GM23338 (cell line): ENCODE measurements around the gene KREMEN2. TPM values are rescaled to one million over a fixed set of nuclear protein-coding genes. Genes with fewer than 3 reads are reported as not detected.

Experiments
- ATAC-seq: fragments of 200-7000 bp; cut with Tn5 transposase; 3 replicates; pipeline ENCODE4 v1.9.1; 2020
- DNase-seq: peaks from one replicate; pipeline ENCODE4 v3.0.0-alpha.2; 2015; ENCODE audit warnings: low spot score
- H2AFZ ChIP-seq: fragments of 200-600 bp; sonication (generic); 2 replicates; pipeline ENCODE4 v1.8.0; 2016; ENCODE audit warnings: antibody characterized with exemption, mild to moderate bottlenecking, moderate library complexity
- H3F3A ChIP-seq: fragments of 200-600 bp; sonication (generic); replicated peaks from 2 replicates; pipeline ENCODE4 v1.8.0; 2017; ENCODE audit warnings: antibody characterized with exemption, mixed run types, low read depth
- H3K27ac ChIP-seq: fragments of 200-600 bp; sonication (generic); 2 replicates; pipeline ENCODE4 v1.6.1; 2016; ENCODE audit warnings: low read depth
- H3K27me3 ChIP-seq: fragments of 200-600 bp; sonication (generic); 2 replicates; pipeline ENCODE4 v1.8.0; 2016; ENCODE audit warnings: mild to moderate bottlenecking, mixed run types, moderate library complexity; ENCODE audit not compliant: insufficient read depth
- H3K36me3 ChIP-seq: fragments of 200-600 bp; sonication (generic); 2 replicates; pipeline ENCODE4 v1.8.0; 2016; ENCODE audit warnings: mild to moderate bottlenecking; ENCODE audit not compliant: insufficient read depth
- H3K4me1 ChIP-seq: fragments of 200-600 bp; sonication (generic); 2 replicates; pipeline ENCODE4 v1.8.0; 2016; ENCODE audit warnings: mild to moderate bottlenecking, moderate library complexity; ENCODE audit not compliant: insufficient read depth
- H3K4me2 ChIP-seq: fragments of 200-600 bp; sonication (generic); 2 replicates; pipeline ENCODE4 v1.7.1; 2017; ENCODE audit warnings: mixed run types
- H3K4me3 ChIP-seq: fragments of 200-600 bp; sonication (generic); 2 replicates; pipeline ENCODE4 v1.6.1; 2016; ENCODE audit warnings: mixed run types
- H3K79me2 ChIP-seq: fragments of 200-600 bp; sonication (generic); replicated peaks from 2 replicates; pipeline ENCODE4 v1.8.0; 2017; ENCODE audit warnings: mild to moderate bottlenecking; ENCODE audit not compliant: insufficient read depth
- H3K9me2 ChIP-seq: fragments of 200-600 bp; sonication (generic); 2 replicates; pipeline ENCODE4 v1.8.0; 2017; ENCODE audit not compliant: insufficient read depth
- H4K20me1 ChIP-seq: fragments of 200-600 bp; sonication (generic); replicated peaks from 2 replicates; pipeline ENCODE4 v1.8.0; 2017; ENCODE audit warnings: mild to moderate bottlenecking; ENCODE audit not compliant: insufficient read depth
- H3K27ac Mint-ChIP-seq: 2 replicates; pipeline ENCODE4 v1.8.0; 2020; ENCODE audit warnings: inconsistent platforms, mild to moderate bottlenecking, moderate library complexity, mixed read lengths
- H3K27me3 Mint-ChIP-seq: 3 replicates; pipeline ENCODE4 v1.8.0; 2022; ENCODE audit warnings: low read depth, mild to moderate bottlenecking, moderate library complexity, mixed read lengths, inconsistent platforms; ENCODE audit not compliant: insufficient read depth, poor library complexity
- H3K36me3 Mint-ChIP-seq: 3 replicates; pipeline ENCODE4 v1.8.0; 2021; ENCODE audit warnings: low read depth, mild to moderate bottlenecking, inconsistent platforms, moderate library complexity, mixed read lengths
- H3K4me1 Mint-ChIP-seq: 3 replicates; pipeline ENCODE4 v1.8.0; 2020; ENCODE audit warnings: mild to moderate bottlenecking, inconsistent platforms, mixed read lengths
- H3K4me3 Mint-ChIP-seq: 3 replicates; pipeline ENCODE4 v1.8.0; 2021; ENCODE audit warnings: moderate library complexity, mild to moderate bottlenecking, inconsistent platforms, mixed read lengths
- H3K9me3 Mint-ChIP-seq: 3 replicates; pipeline ENCODE4 v1.8.0; 2020; ENCODE audit warnings: moderate library complexity, mild to moderate bottlenecking, inconsistent platforms, mixed read lengths
- CREB1 ChIP-seq: fragments of 250-450 bp; sonication (Bioruptor Pico); IDR thresholded peaks from 2 replicates; pipeline ENCODE4 v1.5.0; 2020; ENCODE audit warnings: low read depth, mild to moderate bottlenecking, moderate library complexity
- CTCF ChIP-seq, 2 experiments: fragments of 200-600 bp in 1 of 2; sonication (generic) in 1 of 2; conservative IDR thresholded peaks; 2 replicates each; pipeline versions ENCODE4 v1.5.1 to v1.6.1; 2016 to 2017; ENCODE audit warnings: antibody characterized with exemption in 2 of 2, low read depth in 2 of 2, mild to moderate bottlenecking in 2 of 2, moderate library complexity in 1 of 2
- EZH2 ChIP-seq: fragments of 200-600 bp; sonication (generic); IDR thresholded peaks from one replicate; pipeline ENCODE4 v1.8.0; 2017; ENCODE audit warnings: antibody characterized with exemption, mild to moderate bottlenecking, low read depth; ENCODE audit not compliant: unreplicated experiment
- NANOG ChIP-seq: IDR thresholded peaks from 2 replicates; pipeline ENCODE4 v1.6.1; 2016; ENCODE audit warnings: antibody characterized with exemption, borderline replicate concordance
- POLR2AphosphoS5 ChIP-seq: IDR thresholded peaks from 2 replicates; pipeline ENCODE4 v1.6.1; 2016; ENCODE audit warnings: antibody characterized with exemption, low read depth
- REST ChIP-seq: IDR thresholded peaks from one replicate; pipeline ENCODE4 v1.6.1; 2018; ENCODE audit warnings: antibody characterized with exemption; ENCODE audit not compliant: unreplicated experiment
- STAT1 ChIP-seq: IDR thresholded peaks from one replicate; pipeline ENCODE4 v1.6.1; 2016; ENCODE audit warnings: antibody characterized with exemption; ENCODE audit not compliant: unreplicated experiment
- ZNF331 ChIP-seq: fragments of 250-450 bp; sonication (Bioruptor Pico); IDR thresholded peaks from 2 replicates; pipeline ENCODE4 v1.5.0; 2020; ENCODE audit warnings: low read depth, mild to moderate bottlenecking, moderate library complexity
- long read RNA-seq: library from polyadenylated mRNA; unstranded; transcript quantifications from one replicate; pipeline ENCODE4 v2.0.0, GENCODE V29; 2020; ENCODE audit not compliant: unreplicated experiment
- polyA plus RNA-seq: library from polyadenylated mRNA; unstranded; fragments of >200 nt; fragmentation: Nextera tagmentation; extraction: Ambion mirVana; gene quantifications from 2 replicates; pipeline ENCODE4 v1.2.1, GENCODE V29; 2016
- total RNA-seq: library from RNA; depleted of rRNA; stranded (reverse); fragments of >200 nt; shearing (Covaris generic); gene quantifications from 2 replicates; pipeline ENCODE4 v1.2.3, GENCODE V29; 2014; rRNA removed

KREMEN2 gene, protein sequence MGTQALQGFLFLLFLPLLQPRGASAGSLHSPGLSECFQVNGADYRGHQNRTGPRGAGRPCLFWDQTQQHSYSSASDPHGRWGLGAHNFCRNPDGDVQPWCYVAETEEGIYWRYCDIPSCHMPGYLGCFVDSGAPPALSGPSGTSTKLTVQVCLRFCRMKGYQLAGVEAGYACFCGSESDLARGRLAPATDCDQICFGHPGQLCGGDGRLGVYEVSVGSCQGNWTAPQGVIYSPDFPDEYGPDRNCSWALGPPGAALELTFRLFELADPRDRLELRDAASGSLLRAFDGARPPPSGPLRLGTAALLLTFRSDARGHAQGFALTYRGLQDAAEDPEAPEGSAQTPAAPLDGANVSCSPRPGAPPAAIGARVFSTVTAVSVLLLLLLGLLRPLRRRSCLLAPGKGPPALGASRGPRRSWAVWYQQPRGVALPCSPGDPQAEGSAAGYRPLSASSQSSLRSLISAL
- total RNA-seq (16.1 and 17.6 TPM in 2 replicates), polyA plus RNA-seq (4.7 and 4.9 TPM in 2 replicates)
- long read RNA-seq, partial matches to known transcripts = 2 of 9 reads
- long read RNA-seq, other reads (novel, unspliced or antisense) = 1 of 9 reads

DNA sequence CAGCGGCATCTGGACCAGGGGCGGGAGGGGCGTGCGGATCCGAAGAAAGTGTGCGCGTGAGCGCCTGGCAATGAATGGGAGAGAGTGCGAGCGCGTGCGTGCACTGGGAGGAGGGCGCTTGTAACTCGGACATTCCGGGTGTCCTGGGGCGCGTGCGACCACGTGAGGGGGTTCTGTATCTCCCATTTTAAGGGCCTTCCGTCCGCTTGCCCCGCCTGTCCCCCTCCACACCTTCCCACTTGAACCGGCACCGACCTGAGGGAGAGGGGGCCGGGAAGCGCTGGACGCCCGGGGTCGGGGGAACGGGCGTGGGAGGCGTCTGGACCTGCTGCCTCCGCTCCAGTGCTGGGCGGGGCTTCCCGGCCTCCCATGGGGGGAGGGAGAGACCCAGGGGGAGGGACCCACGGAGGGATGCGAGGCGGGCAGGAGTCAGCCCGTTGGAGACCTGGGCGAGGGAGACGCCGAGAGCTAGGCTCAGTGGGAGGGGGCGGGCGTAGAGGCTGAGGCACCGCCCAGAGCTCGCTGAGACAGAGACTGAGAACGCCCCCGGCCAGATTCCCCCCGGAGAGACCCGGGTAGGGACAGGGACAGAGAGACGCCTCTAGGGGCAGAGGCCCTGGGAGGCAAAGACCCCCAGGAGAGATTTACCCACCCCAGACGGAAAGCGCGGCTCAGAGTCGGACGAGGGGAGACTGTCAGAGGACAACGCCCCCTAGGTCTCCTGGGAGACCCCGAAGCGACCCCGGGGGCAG is at the start of gene KREMEN2:
KREMEN2 (plus strand) TSS at position 553 of the 752 bp plus-strand sequence. CDS start 246 bp downstream, outside the sequence.
- peak within 1 kb of the TSS; percentile 98 for H3K4me2 ChIP-seq
- Mint-ChIP-seq H3K4me3 (peak within 1 kb of the TSS; percentile 89), H3K9me3 (no peaks in the 10 kb centered on the region), H3K27me3 (peaks cover 36% of the 10 kb centered on the region), H3K36me3 (peaks cover 4% of the 10 kb centered on the region; the same call in 1 of the 3 replicates), H3K4me1 (peaks cover 13% of the 10 kb centered on the region), H3K27ac (no peak within 1 kb of the TSS)
- H3K79me2 ChIP-seq = no peaks in the 10 kb centered on the region
- H3K9me2 ChIP-seq = no peaks in the 10 kb centered on the region
- TF ChIP-seq NANOG (no peak), CTCF (conservative IDR thresholded peaks at IDR 0.05; ENCODE audit: low read depth in 2 of 2) (peak; percentile 16 to 37; a peak in 3 of 4 replicates), POLR2AphosphoS5 (peak; percentile 57; the same call in 1 of the 2 replicates)
- 0 out of 2 replicates have a peak, but pooled peaks cover 3% of the 10 kb centered on the region for H4K20me1 ChIP-seq
- H3K27me3 ChIP-seq = peaks cover 50% of the 10 kb centered on the region
- peak; percentile 32 for ATAC-seq
- peak within 1 kb of the TSS; percentile 94 for H2AFZ ChIP-seq
- peak within 1 kb of the TSS; percentile 83 for H3K4me3 ChIP-seq
- H3K36me3 ChIP-seq = no peaks in the 10 kb centered on the region
- H3K4me1 ChIP-seq = peaks cover 20% of the 10 kb centered on the region; the same call in 1 of the 2 replicates
- H3K27ac ChIP-seq = no peak within 1 kb of the TSS
- peak; percentile 86 for DNase-seq
- H3F3A ChIP-seq = peaks cover 32% of the 10 kb centered on the region

GRCh38 chr16:2915196-2915929 is 48.7 kb upstream of the KREMEN2 start:
- no peaks in the 10 kb centered on the region for H3K9me3 Mint-ChIP-seq
- TF ChIP-seq ZNF331 (CRISPR knock-in tag) (no peak), EZH2 (no peak), CREB1 (CRISPR knock-in tag) (no peak), REST (no peak), STAT1 (no peak)

More at GRCh38 chr16:2915196-2915929, 48.7 kb upstream of the KREMEN2 start:
- H3K27me3 ChIP-seq = peaks cover 11% of the 10 kb centered on the region
- H3K4me2 ChIP-seq = no peak overlapping the region
- Mint-ChIP-seq H3K27me3 (peaks cover 16% of the 10 kb centered on the region), H3K36me3 (peaks cover 3% of the 10 kb centered on the region; the same call in 2 of the 3 replicates), H3K4me1 (peaks cover 11% of the 10 kb centered on the region), H3K27ac (peak overlapping the region; percentile 93), H3K4me3 (no peak overlapping the region)
- peaks cover 14% of the 10 kb centered on the region; the same call in 1 of the 2 replicates for H3F3A ChIP-seq
- no peaks in the 10 kb centered on the region for H3K79me2 ChIP-seq
- H3K4me3 ChIP-seq = no peak overlapping the region
- no peaks in the 10 kb centered on the region; the same call in 1 of the 2 replicates for H4K20me1 ChIP-seq
- 0 out of 2 replicates have a peak, but pooled peaks cover 4% of the 10 kb centered on the region for H3K36me3 ChIP-seq
- H3K4me1 ChIP-seq = peaks cover 8% of the 10 kb centered on the region
- H2AFZ ChIP-seq = no peak overlapping the region
- H3K9me2 ChIP-seq = no peaks in the 10 kb centered on the region
- H3K27ac ChIP-seq = 0 out of 2 replicates have a peak overlapping the region, but pooled peaks have one; percentile 69
- DNase-seq = no peak
- ATAC-seq = no peak
